HEK293 (cell line): ENCODE measurements around the gene GPR160.

Experiments used
- CTCF ChIA-PET: fragments of 350-600 bp; formaldehyde crosslinking; extraction: SDS; loops from one replicate; lab custom pipeline; 2021; ENCODE audit warnings: antibody characterized with exemption; lab: Yijun Ruan, JAX
- POLR2A ChIA-PET: fragments of 300-600 bp; formaldehyde crosslinking; extraction: SDS; loops from one replicate; lab custom pipeline; 2020; ENCODE audit warnings: antibody characterized with exemption, inconsistent platforms; lab: Yijun Ruan, JAX
- H3K27ac ChIP-seq: fragments of 200-500 bp; sonication (Bioruptor generic); 2 replicates; pipeline ENCODE4 v1.5.1; 2014; ENCODE audit warnings: low read depth, low read length, control low read depth, inconsistent platforms; ENCODE audit errors: extremely low read depth
- H3K36me3 ChIP-seq, 2 experiments: fragments of 200-500 bp in 1 of 2; sonication (Bioruptor generic) in 1 of 2; 1 replicate in 1 of 2; 2 replicates in 1 of 2; pipeline ENCODE4 v1.5.1; 2014 to 2017; ENCODE audit warnings: inconsistent platforms in 2 of 2, low read length in 2 of 2; ENCODE audit not compliant: control insufficient read depth in 2 of 2, insufficient read depth in 1 of 2
- H3K4me1 ChIP-seq: fragments of 200-500 bp; sonication (Bioruptor generic); 2 replicates; pipeline ENCODE4 v1.5.1; 2014; ENCODE audit warnings: mild to moderate bottlenecking, low read length, inconsistent platforms; ENCODE audit not compliant: control insufficient read depth, insufficient read depth
- H3K4me3 ChIP-seq: 2 replicates; pipeline ENCODE4 v1.5.1; 2011; ENCODE audit warnings: low read depth, mild to moderate bottlenecking, control low read depth, low read length, moderate library complexity
- H3K9me3 ChIP-seq: fragments of 200-500 bp; sonication (Bioruptor generic); 2 replicates; pipeline ENCODE4 v1.5.1; 2014; ENCODE audit warnings: low read depth, low read length, inconsistent platforms; ENCODE audit not compliant: control insufficient read depth, insufficient read depth
- IKZF3 ChIP-seq: fragments of 450-650 bp; IDR thresholded peaks from 2 replicates; pipeline ENCODE4 v1.5.0; 2018; ENCODE audit warnings: missing biosample characterization, mild to moderate bottlenecking, missing genetic modification characterization, moderate library complexity
- MYNN ChIP-seq: fragments of 450-650 bp; formaldehyde crosslinking; IDR thresholded peaks from 2 replicates; pipeline ENCODE4 v1.5.1; 2016; ENCODE audit warnings: missing biosample characterization, missing genetic modification characterization, borderline replicate concordance
- MZF1 ChIP-seq: fragments of 450-650 bp; formaldehyde crosslinking; IDR thresholded peaks from 2 replicates; pipeline ENCODE4 v1.5.1; 2017; ENCODE audit warnings: missing biosample characterization, missing genetic modification characterization, borderline replicate concordance
- OSR2 ChIP-seq: fragments of 450-650 bp; formaldehyde crosslinking; IDR thresholded peaks from 2 replicates; pipeline ENCODE4 v1.5.1; 2016; ENCODE audit warnings: missing biosample characterization, missing genetic modification characterization
- OVOL3 ChIP-seq: fragments of 450-650 bp; formaldehyde crosslinking; IDR thresholded peaks from 2 replicates; pipeline ENCODE4 v1.5.1; 2016; ENCODE audit warnings: missing biosample characterization, missing genetic modification characterization
- SCRT2 ChIP-seq: fragments of 450-650 bp; formaldehyde crosslinking; IDR thresholded peaks from 2 replicates; pipeline ENCODE4 v1.5.1; 2016; ENCODE audit warnings: missing biosample characterization, missing genetic modification characterization
- SP7 ChIP-seq: fragments of 450-650 bp; formaldehyde crosslinking; IDR thresholded peaks from 2 replicates; pipeline ENCODE4 v1.5.1; 2016; ENCODE audit warnings: missing biosample characterization, missing genetic modification characterization
- TRIM28 ChIP-seq: IDR thresholded peaks from 2 replicates; pipeline ENCODE4 v1.6.1; 2011; ENCODE audit warnings: low read length, control low read depth, borderline replicate concordance
- ZBTB20 ChIP-seq: fragments of 450-650 bp; formaldehyde crosslinking; IDR thresholded peaks from 2 replicates; pipeline ENCODE4 v1.5.1; 2016; ENCODE audit warnings: missing biosample characterization, missing genetic modification characterization
- ZEB2 ChIP-seq: fragments of 450-650 bp; formaldehyde crosslinking; IDR thresholded peaks from 2 replicates; pipeline ENCODE4 v1.5.1; 2016; ENCODE audit warnings: missing biosample characterization, missing genetic modification characterization
- ZNF114 ChIP-seq: fragments of 450-650 bp; formaldehyde crosslinking; IDR thresholded peaks from 2 replicates; pipeline ENCODE4 v1.5.0; 2017; ENCODE audit warnings: missing biosample characterization, missing genetic modification characterization
- ZNF133 ChIP-seq: fragments of 450-650 bp; formaldehyde crosslinking; IDR thresholded peaks from 2 replicates; pipeline ENCODE4 v1.5.1; 2016; ENCODE audit warnings: missing biosample characterization, missing genetic modification characterization
- ZNF146 ChIP-seq: fragments of 450-650 bp; formaldehyde crosslinking; IDR thresholded peaks from 2 replicates; pipeline ENCODE4 v1.5.1; 2016; ENCODE audit warnings: missing biosample characterization, missing genetic modification characterization
- ZNF169 ChIP-seq: fragments of 450-650 bp; formaldehyde crosslinking; IDR thresholded peaks from 2 replicates; pipeline ENCODE4 v1.5.1; 2016; ENCODE audit warnings: missing biosample characterization, missing genetic modification characterization
- ZNF211 ChIP-seq: fragments of 450-650 bp; formaldehyde crosslinking; IDR thresholded peaks from 2 replicates; pipeline ENCODE4 v1.5.1; 2016; ENCODE audit warnings: low read depth, missing biosample characterization, missing genetic modification characterization
- ZNF223 ChIP-seq: fragments of 450-650 bp; formaldehyde crosslinking; IDR thresholded peaks from 2 replicates; pipeline ENCODE4 v1.5.1; 2016; ENCODE audit warnings: missing biosample characterization, missing genetic modification characterization
- ZNF24 ChIP-seq: fragments of 450-650 bp; formaldehyde crosslinking; IDR thresholded peaks from 2 replicates; pipeline ENCODE4 v1.5.1; 2016; ENCODE audit warnings: missing biosample characterization, missing genetic modification characterization
- ZNF266 ChIP-seq: fragments of 450-650 bp; formaldehyde crosslinking; IDR thresholded peaks from 2 replicates; pipeline ENCODE4 v1.5.1; 2016; ENCODE audit warnings: missing biosample characterization, missing genetic modification characterization, low read depth
- ZNF302 ChIP-seq: fragments of 450-650 bp; formaldehyde crosslinking; IDR thresholded peaks from 2 replicates; pipeline ENCODE4 v1.5.1; 2016; ENCODE audit warnings: missing biosample characterization, missing genetic modification characterization, low read depth
- ZNF510 ChIP-seq: fragments of 450-650 bp; formaldehyde crosslinking; IDR thresholded peaks from 2 replicates; pipeline ENCODE4 v1.5.1; 2018; ENCODE audit warnings: mild to moderate bottlenecking, missing genetic modification characterization, missing biosample characterization; ENCODE audit not compliant: insufficient replicate concordance
- ZNF521 ChIP-seq: fragments of 450-650 bp; formaldehyde crosslinking; IDR thresholded peaks from 2 replicates; pipeline ENCODE4 v1.5.1; 2017; ENCODE audit warnings: missing biosample characterization, mild to moderate bottlenecking, missing genetic modification characterization
- ZNF530 ChIP-seq: fragments of 450-650 bp; formaldehyde crosslinking; IDR thresholded peaks from 2 replicates; pipeline ENCODE4 v1.5.1; 2016; ENCODE audit warnings: low read depth, missing biosample characterization, missing genetic modification characterization
- ZNF544 ChIP-seq: fragments of 450-650 bp; formaldehyde crosslinking; IDR thresholded peaks from 2 replicates; pipeline ENCODE4 v1.5.0; 2017; ENCODE audit warnings: missing biosample characterization, missing genetic modification characterization
- ZNF555 ChIP-seq: fragments of 450-650 bp; formaldehyde crosslinking; conservative IDR thresholded peaks from 2 replicates; pipeline ENCODE4 v1.5.1; 2017; ENCODE audit warnings: missing biosample characterization, mild to moderate bottlenecking, missing genetic modification characterization, inconsistent platforms
- ZNF670 ChIP-seq: fragments of 450-650 bp; formaldehyde crosslinking; IDR thresholded peaks from 2 replicates; pipeline ENCODE4 v1.5.1; 2016; ENCODE audit warnings: missing biosample characterization, missing genetic modification characterization, low read depth
- ZNF701 ChIP-seq: fragments of 450-650 bp; formaldehyde crosslinking; IDR thresholded peaks from 2 replicates; pipeline ENCODE4 v1.5.1; 2016; ENCODE audit warnings: missing biosample characterization, missing genetic modification characterization
- ZNF777 ChIP-seq: fragments of 450-650 bp; formaldehyde crosslinking; IDR thresholded peaks from 2 replicates; pipeline ENCODE4 v1.5.1; 2017; ENCODE audit warnings: missing biosample characterization, missing genetic modification characterization, borderline replicate concordance
- ZNF830 ChIP-seq: fragments of 450-650 bp; IDR thresholded peaks from 2 replicates; pipeline ENCODE4 v1.5.0; 2018; ENCODE audit warnings: missing biosample characterization, missing genetic modification characterization, low read depth, mild to moderate bottlenecking, moderate library complexity
- TF ChIP-seq, protein P1 (sequence below): fragments of 450-650 bp; formaldehyde crosslinking; IDR thresholded peaks from 2 replicates; pipeline ENCODE4 v1.5.1; 2016; ENCODE audit warnings: missing biosample characterization, missing genetic modification characterization
- TF ChIP-seq, protein P2 (sequence below): fragments of 450-650 bp; formaldehyde crosslinking; IDR thresholded peaks from 2 replicates; pipeline ENCODE4 v1.5.1; 2017; ENCODE audit warnings: missing biosample characterization, missing genetic modification characterization
- TF ChIP-seq, protein P3 (sequence below): fragments of 450-650 bp; formaldehyde crosslinking; IDR thresholded peaks from 2 replicates; pipeline ENCODE4 v1.5.1; 2016; ENCODE audit warnings: missing biosample characterization, missing genetic modification characterization
- TF ChIP-seq, protein P4 (sequence below): fragments of 450-650 bp; formaldehyde crosslinking; IDR thresholded peaks from 2 replicates; pipeline ENCODE4 v1.5.1; 2016; ENCODE audit warnings: missing biosample characterization, missing genetic modification characterization, low read depth

GPR160 gene

DNA sequence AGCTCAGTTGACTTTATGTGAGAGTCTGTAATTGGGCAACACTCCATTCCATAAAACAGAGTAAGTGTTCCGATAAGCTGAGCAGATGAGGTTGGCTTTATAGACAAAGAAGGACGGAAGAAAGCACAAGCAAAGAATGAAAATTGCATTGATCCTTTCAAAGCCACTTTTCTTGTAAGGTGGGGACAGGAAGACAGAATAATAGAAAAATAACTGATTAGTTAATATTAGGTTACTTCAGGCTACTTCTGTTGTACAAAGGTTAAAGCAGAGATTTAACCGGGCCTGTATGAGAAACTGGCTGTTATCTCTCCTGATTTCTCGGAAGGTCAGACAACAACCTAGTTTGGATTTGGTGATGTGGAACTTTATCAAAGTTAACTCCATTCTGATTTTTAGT, 15.5 kb upstream of the GPR160 start:
- POLR2A ChIA-PET, result no interaction called here
- TF ChIP-seq SP7 (tag by site-specific recombination) (no peak), IKZF3 (no peak), MZF1 (tag by site-specific recombination) (no peak), ZNF701 (tag by site-specific recombination) (no peak), ZNF544 (tag by site-specific recombination) (no peak), ZEB2 (tag by site-specific recombination) (no peak), ZNF777 (no peak), SCRT2 (tag by site-specific recombination) (no peak), OVOL3 (tag by site-specific recombination) (no peak), ZBTB20 (no peak), ZNF211 (tag by site-specific recombination) (no peak)
- TF ChIP-seq, protein P1, sequence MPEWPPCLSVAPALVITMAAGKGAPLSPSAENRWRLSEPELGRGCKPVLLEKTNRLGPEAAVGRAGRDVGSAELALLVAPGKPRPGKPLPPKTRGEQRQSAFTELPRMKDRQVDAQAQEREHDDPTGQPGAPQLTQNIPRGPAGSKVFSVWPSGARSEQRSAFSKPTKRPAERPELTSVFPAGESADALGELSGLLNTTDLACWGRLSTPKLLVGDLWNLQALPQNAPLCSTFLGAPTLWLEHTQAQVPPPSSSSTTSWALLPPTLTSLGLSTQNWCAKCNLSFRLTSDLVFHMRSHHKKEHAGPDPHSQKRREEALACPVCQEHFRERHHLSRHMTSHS, result no peak
- TF ChIP-seq, protein P2, sequence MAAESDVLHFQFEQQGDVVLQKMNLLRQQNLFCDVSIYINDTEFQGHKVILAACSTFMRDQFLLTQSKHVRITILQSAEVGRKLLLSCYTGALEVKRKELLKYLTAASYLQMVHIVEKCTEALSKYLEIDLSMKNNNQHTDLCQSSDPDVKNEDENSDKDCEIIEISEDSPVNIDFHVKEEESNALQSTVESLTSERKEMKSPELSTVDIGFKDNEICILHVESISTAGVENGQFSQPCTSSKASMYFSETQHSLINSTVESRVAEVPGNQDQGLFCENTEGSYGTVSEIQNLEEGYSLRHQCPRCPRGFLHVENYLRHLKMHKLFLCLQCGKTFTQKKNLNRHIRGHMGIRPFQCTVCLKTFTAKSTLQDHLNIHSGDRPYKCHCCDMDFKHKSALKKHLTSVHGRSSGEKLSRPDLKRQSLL, result no peak
- CTCF ChIA-PET, result interaction anchor here (0.7 to 1.0 kb wide), 2 partner anchors 77 to 744 kb away, joined by 3 read pairs; no protein-coding TSS in a partner anchor

DNA sequence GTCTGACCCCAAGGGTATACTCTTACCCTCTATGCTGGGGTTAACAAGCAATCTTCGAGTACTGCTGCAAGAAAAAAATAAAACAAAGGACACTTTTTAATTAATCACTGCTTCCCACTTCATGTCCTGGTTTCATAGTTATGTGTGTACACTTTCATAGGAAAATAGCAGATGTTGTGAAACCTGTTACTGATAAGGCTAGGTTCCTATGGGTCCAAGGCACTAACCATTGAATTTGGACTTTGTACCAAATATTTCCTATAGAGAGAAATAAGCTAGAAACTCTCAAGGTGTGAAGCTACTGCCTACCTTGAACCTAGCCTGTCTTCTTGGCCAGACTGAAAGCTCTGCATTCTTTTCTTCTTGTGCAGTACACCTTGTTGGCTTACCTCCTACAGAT, 14.6 kb upstream of the GPR160 start:
- no peak overlapping the region for H3K27ac ChIP-seq
- CTCF ChIA-PET, result interaction anchor here (1.0 kb wide), 1 partner anchor 76 kb away, joined by 3 read pairs; no protein-coding TSS in a partner anchor
- no peaks in the 10 kb centered on the region for H3K36me3 ChIP-seq
- H3K9me3 ChIP-seq, result no peaks in the 10 kb centered on the region
- no peaks in the 10 kb centered on the region for H3K4me1 ChIP-seq
- H3K4me3 ChIP-seq, result no peak overlapping the region
- TF ChIP-seq MYNN, result no peak
- TF ChIP-seq ZNF302 (tag by site-specific recombination), result no peak
- no peak for TF ChIP-seq ZNF555
- no peak for TF ChIP-seq ZNF114
- no peak for TF ChIP-seq ZNF146 (tag by site-specific recombination)
- no peak for TF ChIP-seq ZNF169 (tag by site-specific recombination)
- no peak for TF ChIP-seq TRIM28
- no peak for TF ChIP-seq ZNF223
- TF ChIP-seq ZNF133 (tag by site-specific recombination), result no peak
- TF ChIP-seq, protein P3, sequence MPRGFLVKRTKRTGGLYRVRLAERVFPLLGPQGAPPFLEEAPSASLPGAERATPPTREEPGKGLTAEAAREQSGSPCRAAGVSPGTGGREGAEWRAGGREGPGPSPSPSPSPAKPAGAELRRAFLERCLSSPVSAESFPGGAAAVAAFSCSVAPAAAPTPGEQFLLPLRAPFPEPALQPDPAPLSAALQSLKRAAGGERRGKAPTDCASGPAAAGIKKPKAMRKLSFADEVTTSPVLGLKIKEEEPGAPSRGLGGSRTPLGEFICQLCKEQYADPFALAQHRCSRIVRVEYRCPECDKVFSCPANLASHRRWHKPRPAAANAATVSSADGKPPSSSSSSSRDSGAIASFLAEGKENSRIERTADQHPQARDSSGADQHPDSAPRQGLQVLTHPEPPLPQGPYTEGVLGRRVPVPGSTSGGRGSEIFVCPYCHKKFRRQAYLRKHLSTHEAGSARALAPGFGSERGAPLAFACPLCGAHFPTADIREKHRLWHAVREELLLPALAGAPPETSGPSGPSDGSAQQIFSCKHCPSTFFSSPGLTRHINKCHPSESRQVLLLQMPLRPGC, result no peak
- TF ChIP-seq, protein P4, sequence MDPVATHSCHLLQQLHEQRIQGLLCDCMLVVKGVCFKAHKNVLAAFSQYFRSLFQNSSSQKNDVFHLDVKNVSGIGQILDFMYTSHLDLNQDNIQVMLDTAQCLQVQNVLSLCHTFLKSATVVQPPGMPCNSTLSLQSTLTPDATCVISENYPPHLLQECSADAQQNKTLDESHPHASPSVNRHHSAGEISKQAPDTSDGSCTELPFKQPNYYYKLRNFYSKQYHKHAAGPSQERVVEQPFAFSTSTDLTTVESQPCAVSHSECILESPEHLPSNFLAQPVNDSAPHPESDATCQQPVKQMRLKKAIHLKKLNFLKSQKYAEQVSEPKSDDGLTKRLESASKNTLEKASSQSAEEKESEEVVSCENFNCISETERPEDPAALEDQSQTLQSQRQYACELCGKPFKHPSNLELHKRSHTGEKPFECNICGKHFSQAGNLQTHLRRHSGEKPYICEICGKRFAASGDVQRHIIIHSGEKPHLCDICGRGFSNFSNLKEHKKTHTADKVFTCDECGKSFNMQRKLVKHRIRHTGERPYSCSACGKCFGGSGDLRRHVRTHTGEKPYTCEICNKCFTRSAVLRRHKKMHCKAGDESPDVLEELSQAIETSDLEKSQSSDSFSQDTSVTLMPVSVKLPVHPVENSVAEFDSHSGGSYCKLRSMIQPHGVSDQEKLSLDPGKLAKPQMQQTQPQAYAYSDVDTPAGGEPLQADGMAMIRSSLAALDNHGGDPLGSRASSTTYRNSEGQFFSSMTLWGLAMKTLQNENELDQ (tag by site-specific recombination), result no peak
- no peak for TF ChIP-seq ZNF510
- no peak for TF ChIP-seq ZNF266
- no peak for TF ChIP-seq OSR2 (tag by site-specific recombination)
- TF ChIP-seq ZNF830, result no peak
- no peak for TF ChIP-seq ZNF530 (tag by site-specific recombination)
- no peak for TF ChIP-seq ZNF670
- no peak for TF ChIP-seq ZNF521
- no peak for TF ChIP-seq ZNF24 (tag by site-specific recombination)
- TF ChIP-seq, all 188 proteins: peak for 0
- POLR2A ChIA-PET, result no interaction called here

More for the DNA sequence above, 15.5 kb upstream of the GPR160 start:
- no peaks in the 10 kb centered on the region for H3K9me3 ChIP-seq
- no peak overlapping the region for H3K27ac ChIP-seq
- no peak overlapping the region for H3K4me3 ChIP-seq
- no peaks in the 10 kb centered on the region for H3K4me1 ChIP-seq
- H3K36me3 ChIP-seq, result no peaks in the 10 kb centered on the region
